GM18951 (cell line): Measurements from ENCODE around the gene ADGRF5.

Experiments used
- POLR2A ChIP-seq: IDR thresholded peaks from 4 replicates; pipeline ENCODE4 v1.6.1; 2011; ENCODE audit warnings: mild to moderate bottlenecking; ENCODE audit not compliant: insufficient read length, insufficient read depth; ENCODE audit errors: extremely low read depth
- in situ Hi-C: fragments of 300-500 bp; cut with MboI; formaldehyde crosslinking; loops from one replicate; pipeline ENCODE4 v1.12.0; 2022; ENCODE audit warnings: low sequenced_read_pairs, mixed read lengths, inconsistent platforms; ENCODE audit not compliant: unreplicated experiment

ADGRF5 gene

DNA sequence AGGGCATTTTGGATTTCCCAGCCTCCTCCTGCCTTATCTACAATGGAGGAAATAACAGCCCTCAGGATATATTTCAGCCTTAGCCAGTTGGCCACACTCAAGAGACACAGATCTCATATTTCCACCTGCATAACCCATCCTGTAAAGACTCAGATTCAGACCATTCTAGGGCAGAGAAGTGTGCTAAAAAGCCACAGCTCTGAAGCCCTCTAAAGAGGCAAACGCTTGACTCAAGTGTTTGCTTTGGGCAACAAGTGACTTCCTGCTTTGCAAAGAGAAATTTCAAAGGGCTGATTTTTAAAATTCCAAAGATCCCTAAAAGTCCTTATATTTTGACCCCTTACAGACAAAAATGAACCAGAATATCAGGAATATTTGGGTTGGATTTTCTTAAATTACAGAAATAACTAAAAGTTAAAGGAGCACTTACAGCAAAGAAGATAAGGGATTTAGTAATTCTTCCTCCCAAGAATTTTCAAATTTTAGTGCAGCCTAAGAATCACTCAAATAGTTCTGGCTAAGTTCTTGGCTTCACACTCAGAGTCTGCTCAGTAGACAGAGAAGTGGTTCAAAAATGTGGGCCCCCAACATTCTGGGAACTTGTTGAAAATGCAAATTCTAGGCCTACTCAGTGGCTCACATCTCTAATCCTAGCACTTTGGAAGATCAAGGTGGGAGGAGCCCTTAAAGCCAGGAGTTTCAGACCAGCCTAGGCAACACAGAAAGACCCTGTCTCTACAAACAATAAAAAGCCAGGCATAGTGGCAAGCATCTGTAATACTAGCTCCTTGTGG, 18.9 kb upstream of the ADGRF5 start:
- in situ Hi-C loops, result no loop called here
- TF ChIP-seq POLR2A, result no peak

GRCh38 chr6:46937642-46938041, 15.9 kb upstream of the ADGRF5 start:
- TF ChIP-seq POLR2A, result no peak
- in situ Hi-C loops, result no loop called here

GRCh38 chr6:46935687-46936086, 13.9 kb upstream of the ADGRF5 start:
- in situ Hi-C loops, result no loop called here
- no peak for TF ChIP-seq POLR2A

GRCh38 chr6:46933751-46934150, 12.0 kb upstream of the ADGRF5 start:
- in situ Hi-C loops, result no loop called here
- no peak for TF ChIP-seq POLR2A

DNA sequence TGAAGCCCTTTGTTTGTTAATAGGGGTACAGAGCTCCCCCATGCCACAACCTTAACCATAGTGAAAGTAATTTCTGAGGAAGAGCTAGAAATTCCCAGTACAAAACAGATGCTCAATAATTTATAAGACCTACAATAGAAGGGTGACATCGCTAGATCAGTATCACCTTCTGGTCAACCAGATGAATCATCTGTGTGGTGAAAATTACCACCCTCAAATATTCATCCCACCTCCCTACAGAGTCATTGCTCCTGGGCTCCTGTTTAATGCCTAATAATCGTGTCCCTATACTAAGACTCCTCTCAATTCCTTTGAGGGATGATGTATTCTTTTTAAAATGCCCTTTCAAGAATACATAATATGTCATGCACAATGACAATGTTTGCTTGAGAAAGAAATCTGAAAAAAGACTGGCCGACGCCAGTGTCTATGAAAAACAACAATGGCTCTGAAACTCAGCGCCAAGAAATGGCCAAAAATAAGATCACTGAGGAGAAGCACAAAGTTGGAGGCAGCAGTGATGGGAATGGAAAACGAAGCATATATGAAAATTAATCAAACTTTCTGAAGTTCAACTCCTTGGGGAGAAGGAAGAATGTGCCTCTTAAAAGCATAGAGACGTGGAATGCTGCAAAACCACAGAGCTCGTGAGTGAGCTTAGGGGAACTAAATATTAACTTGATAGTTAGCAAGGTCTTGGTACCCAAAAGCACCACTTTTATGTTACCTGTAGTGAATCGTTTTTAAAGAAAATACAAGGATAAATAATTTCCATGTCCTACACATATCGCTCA, 11.0 kb upstream of the ADGRF5 start:
- in situ Hi-C loops, result no loop called here
- no peak for TF ChIP-seq POLR2A

GRCh38 chr6:46931416-46931815, 9.7 kb upstream of the ADGRF5 start:
- in situ Hi-C loops, result no loop called here
- no peak for TF ChIP-seq POLR2A

DNA sequence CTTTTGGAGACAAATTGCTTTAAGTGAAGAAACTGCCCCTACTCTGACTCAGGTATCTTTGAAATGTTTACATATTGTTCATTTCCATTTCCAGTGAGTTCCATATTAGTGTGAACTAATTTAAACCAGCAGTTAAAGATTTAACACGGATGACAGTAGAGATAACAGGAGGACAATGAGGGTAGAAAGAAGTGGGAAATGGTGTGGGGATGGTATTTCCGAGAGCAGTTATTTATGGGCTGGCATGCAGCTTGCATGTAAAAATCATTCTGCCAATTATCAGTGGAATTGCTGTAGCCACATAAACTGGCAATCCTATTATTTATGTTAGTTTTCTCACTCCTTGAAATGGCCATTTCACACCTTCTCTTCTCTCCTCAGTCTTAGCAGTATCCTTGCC, 8.6 kb upstream of the ADGRF5 start:
- no peak for TF ChIP-seq POLR2A
- in situ Hi-C loops, result no loop called here

DNA sequence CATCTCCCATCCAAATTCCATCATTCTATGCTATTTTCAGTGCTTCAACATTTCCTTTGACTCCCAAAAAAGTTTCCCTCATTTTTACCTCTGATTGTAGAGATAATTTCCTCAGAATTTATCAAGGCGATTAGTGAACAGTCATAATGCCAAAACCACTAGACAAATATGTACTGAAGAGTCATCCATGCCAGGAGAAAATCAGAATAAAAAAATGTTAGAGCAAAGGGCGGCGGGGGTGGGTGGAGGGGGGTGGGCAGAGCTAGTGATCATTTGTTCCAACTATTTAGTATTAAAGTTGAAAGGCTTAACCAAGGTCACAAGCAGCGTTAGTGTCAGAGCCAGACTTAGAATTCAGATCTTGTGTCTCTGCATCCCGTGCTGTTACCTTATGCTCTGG, 5.3 kb upstream of the ADGRF5 start:
- no peak for TF ChIP-seq POLR2A

DNA sequence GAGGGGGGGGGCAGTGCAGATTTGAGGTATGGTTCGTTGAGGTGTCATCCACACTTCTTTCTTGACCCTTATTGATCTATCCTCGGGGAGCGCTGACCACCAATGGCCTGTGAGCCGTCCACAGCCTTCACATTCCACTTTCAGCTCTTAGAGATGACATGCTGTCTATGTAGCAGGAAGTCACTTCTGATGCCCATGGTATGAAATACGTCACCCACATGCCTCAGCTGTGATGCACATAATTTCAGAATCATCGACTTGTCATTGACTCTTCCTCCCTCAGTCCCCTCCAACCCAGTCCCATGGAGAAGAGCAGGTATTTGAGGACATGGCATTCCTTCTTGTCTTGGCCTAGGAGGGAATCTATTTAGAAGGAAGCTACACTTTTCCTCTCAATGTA, 4.7 kb upstream of the ADGRF5 start:
- in situ Hi-C loops, result no loop called here
- no peak for TF ChIP-seq POLR2A

More for the DNA sequence above, 5.3 kb upstream of the ADGRF5 start:
- in situ Hi-C loops, result no loop called here

- in situ Hi-C loops, result no loop called here
- TF ChIP-seq POLR2A, result no peak
Observed at GRCh38 chr6:46925563-46926253, 4.0 kb upstream of the ADGRF5 start.

- in situ Hi-C loops, result no loop called here
- no peak for TF ChIP-seq POLR2A
Observed at GRCh38 chr6:46923476-46923875, 1.7 kb upstream of the ADGRF5 start.

- in situ Hi-C loops, result no loop called here
- TF ChIP-seq POLR2A, result no peak
Observed at GRCh38 chr6:46921059-46921458, 679 bp downstream of the ADGRF5 start.

GRCh38 chr6:46918806-46919205, 2.9 kb downstream of the ADGRF5 start:
- in situ Hi-C loops, result no loop called here
- no peak for TF ChIP-seq POLR2A
